GM12875 (cell line): ENCODE data around the gene ILF3.

Source experiments
- H3K4me3 ChIP-seq: one replicate; pipeline ENCODE4 v1.5.1; 2011; ENCODE audit warnings: low read depth, low read length, control low read depth
- TF ChIP-seq, protein P1 (sequence below): IDR thresholded peaks from 2 replicates; pipeline ENCODE4 v1.5.1; 2011; ENCODE audit warnings: low read depth, mild to moderate bottlenecking, control low read depth, inconsistent platforms, low read length, moderate library complexity, borderline replicate concordance; ENCODE audit not compliant: insufficient read depth

The ILF3 gene

DNA sequence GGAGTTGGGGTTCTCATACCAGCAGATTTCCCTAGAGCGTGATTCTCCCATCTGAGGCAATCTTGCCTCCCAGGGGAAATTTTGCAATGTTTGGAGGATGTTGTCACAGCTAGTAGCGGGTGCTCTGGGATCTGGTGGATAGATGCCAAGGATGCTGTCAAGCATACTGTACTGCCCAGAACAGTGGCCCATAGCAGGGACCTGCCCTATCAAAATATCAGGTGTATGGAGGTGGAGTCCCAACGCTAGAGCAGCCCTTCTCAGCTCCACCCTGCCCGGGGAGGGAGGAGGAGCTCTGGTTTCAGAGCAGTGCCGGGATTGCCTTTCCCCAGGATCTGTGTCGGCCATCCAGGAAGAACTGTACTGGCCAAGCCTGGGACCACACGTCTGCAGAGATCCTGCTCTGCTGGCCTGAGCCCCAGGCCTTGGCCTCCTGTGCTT, 36.2 kb downstream of the ILF3 start:
- TF ChIP-seq, protein P1, sequence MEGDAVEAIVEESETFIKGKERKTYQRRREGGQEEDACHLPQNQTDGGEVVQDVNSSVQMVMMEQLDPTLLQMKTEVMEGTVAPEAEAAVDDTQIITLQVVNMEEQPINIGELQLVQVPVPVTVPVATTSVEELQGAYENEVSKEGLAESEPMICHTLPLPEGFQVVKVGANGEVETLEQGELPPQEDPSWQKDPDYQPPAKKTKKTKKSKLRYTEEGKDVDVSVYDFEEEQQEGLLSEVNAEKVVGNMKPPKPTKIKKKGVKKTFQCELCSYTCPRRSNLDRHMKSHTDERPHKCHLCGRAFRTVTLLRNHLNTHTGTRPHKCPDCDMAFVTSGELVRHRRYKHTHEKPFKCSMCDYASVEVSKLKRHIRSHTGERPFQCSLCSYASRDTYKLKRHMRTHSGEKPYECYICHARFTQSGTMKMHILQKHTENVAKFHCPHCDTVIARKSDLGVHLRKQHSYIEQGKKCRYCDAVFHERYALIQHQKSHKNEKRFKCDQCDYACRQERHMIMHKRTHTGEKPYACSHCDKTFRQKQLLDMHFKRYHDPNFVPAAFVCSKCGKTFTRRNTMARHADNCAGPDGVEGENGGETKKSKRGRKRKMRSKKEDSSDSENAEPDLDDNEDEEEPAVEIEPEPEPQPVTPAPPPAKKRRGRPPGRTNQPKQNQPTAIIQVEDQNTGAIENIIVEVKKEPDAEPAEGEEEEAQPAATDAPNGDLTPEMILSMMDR: no peak
- no peak overlapping the region for H3K4me3 ChIP-seq

DNA sequence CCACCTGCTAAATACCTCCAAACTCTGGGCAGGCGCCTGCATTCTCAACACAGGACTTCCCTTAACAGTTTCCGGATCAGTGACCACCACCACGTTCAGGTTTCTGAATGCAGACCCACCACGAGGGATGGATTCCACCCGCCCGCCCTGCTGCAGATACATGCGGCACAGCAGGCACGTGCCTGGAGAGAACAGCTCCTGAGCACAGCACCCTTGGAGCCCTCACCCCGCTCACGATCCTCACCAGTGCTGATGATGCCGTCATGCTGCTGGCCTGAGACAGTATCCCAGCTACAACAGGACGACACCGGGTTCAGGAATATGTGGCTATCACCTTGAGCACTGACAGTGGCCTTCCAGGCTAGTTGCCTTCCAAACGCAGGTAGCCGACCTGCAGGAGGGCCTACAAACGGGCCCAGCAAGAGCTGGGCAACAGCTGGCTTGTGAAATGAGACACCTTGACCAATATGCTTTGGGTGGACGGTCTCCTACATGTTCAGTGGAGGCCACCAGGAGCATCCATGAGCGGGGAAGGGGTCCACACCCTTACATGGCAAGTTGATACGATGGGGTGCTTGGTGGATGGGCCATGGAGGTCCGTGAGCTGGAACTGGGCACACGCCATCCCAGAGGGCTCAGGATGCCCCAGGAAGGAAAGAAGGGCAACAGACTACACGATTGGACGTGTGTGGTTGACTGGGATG, 37.2 kb downstream of the ILF3 start:
- no peak overlapping the region for H3K4me3 ChIP-seq
- TF ChIP-seq, protein P1: no peak

DNA sequence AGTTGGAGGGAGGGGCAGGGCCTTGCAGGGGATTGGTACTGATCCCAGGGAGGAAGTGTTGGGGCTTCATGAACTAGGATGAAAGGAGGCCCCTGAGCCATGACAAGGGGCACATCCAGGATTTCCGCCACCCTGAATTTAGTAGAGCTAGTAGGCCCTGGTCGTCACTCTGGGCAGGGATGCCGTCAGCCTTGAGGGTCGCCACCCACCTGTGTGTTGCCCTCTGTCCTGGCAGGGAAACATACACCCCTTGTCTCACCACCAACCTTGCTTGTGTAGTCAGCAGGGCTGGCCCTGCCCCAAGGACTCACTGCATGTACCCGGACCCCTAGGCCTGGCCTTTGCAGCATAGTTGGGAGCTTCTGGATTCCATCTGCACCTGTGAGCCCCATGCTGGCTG, 37.7 kb downstream of the ILF3 start:
- H3K4me3 ChIP-seq: no peak overlapping the region
- TF ChIP-seq, protein P1: no peak

DNA sequence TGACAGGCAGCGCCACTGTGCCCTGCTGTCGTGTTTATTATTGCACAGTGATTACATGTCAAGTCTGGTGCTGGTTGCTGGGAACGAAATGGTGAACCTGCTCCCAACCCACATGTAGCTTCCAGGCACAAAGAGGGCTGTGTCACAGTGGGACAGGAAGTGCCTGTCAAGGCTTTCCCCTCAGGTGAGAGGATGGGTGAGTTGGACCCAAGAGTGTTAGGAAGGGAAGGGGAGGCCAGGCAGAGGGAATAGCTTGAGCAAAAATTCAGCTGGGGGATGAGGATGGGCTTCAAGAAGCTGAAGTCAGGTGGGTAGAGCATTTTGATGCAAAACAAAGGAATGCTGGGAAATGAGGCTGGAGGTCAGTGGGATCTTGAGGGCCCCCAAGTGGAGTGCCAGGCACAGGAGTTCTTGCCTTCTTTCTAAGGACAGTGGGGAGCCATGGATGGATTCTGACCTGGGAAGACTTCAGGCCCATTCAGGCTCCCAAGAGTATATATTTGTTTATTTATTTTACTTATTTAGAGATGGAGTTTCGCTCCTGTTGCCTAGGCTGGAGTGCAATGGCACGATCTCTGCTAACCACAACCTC, 38.6 kb downstream of the ILF3 start:
- H3K4me3 ChIP-seq: no peak overlapping the region
- TF ChIP-seq, protein P1: no peak

DNA sequence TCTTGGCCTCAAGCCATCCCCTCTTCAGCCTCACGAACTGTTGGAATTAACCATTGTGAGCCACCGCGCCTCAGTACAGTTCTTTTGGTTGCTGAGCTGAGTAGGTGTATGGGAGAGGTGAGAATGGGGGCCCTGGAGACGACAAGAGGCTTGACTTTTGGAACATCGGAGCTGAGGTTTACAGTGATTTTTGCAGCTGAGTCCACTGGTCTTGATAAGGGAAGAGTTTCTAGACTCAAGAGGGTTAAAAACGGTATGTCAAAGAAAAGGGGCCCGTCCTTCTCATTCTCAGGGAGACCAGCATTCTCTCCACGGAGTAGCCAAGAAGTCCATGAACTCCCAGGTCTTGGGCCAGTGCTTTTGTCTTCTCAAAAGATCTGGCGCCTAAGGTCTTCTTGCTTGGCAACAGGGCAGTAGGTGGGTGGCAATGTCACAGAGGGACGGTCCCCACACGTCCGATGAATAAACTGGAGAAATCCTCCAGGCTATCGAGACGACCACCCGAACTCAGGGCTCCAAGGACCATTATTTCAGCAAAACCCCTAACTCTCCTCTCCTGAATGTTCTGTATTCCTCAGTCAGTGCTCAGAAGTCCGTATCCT, 40.7 kb downstream of the ILF3 start:
- no peak overlapping the region for H3K4me3 ChIP-seq
- TF ChIP-seq, protein P1: no peak

DNA sequence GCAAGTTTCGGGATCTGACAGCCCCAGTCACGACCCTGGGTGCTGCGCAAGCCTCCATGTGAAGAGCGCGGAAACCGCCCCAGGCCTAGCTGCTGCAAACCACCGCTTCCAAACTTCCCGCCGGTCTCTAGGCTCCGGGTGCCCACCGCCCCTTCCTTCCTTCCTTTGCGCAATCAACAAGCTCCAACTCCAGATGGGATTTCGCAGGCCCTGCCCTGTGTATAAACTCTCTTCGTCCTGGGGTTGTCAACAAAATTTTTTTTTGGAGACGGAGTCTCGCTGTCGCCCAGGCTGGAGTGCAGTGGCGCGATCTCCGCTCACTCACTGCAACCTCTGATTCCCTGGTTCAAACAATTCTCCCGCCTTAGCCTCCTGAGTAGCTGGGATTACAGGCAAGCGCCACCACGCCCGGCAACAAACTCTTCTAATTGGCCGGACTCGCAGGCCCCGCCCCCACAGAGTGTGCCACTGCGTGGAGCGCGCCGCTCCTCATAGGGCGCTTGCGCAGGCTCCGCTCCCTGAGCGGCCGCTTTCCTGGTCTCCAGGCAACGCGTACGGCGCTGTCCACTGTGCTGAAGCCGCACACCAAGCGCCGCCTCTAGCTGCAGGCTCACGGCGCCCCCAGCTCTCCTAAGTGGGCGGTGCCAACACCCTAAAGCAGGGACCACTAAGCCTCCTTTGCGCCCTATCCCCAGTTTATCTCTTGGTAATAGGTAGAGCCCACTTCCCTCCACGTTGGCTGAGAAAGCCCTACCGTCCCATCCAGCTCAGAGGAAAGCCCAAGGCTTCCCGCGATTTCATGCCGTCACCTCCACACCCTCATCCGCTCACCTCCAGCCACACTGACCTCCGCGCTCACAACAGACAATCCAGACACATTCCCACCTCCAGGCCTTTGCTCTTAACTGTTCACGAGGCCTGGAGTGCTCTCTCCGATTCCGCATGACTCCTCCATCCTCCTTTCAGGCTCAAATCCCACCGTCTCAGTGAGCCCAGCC, 41.6 kb downstream of the ILF3 start:
- TF ChIP-seq, protein P1: no peak
- H3K4me3 ChIP-seq: no peak overlapping the region
